ENCODE data around the gene TMEM100.

- TF ChIP-seq GATA3 (IDR thresholded peaks at IDR 0.05; ENCODE audit: low read depth, low read length) (peak; percentile 99), GATA2 (IDR thresholded peaks at IDR 0.05; ENCODE audit: low read depth, low read length) (peak; percentile 97)
Measured at GRCh38 chr17:55690105-55690508, 32.6 kb downstream of the TMEM100 start.

Measured in SH-SY5Y (cell line).